Neutrophil (primary cell): ENCODE data around the gene ATRN.

Experiments used
- H3K27ac ChIP-seq: fragments of 200-600 bp; sonication (generic); 2 replicates; pipeline ENCODE4 v1.5.1; 2016; ENCODE audit warnings: mild to moderate bottlenecking, moderate library complexity
- H3K27me3 ChIP-seq: fragments of 200-600 bp; sonication (generic); 2 replicates; pipeline ENCODE4 v1.6.0; 2016; ENCODE audit warnings: mild to moderate bottlenecking
- H3K36me3 ChIP-seq: fragments of 200-600 bp; sonication (generic); 2 replicates; pipeline ENCODE4 v1.5.1; 2017
- H3K4me1 ChIP-seq, 2 experiments: fragments of 200-600 bp in 1 of 2; sonication (generic) in 1 of 2; 1 replicate in 1 of 2; 2 replicates in 1 of 2; pipeline versions ENCODE4 v1.5.1 to v1.6.1; 2013 to 2016; ENCODE audit warnings: low read depth in 1 of 2, low read length in 1 of 2, mild to moderate bottlenecking in 1 of 2, moderate library complexity in 1 of 2; ENCODE audit not compliant: control insufficient read depth in 1 of 2, insufficient read depth in 1 of 2
- H3K4me3 ChIP-seq, 2 experiments: fragments of 200-600 bp in 1 of 2; sonication (generic) in 1 of 2; 1 replicate in 1 of 2; 2 replicates in 1 of 2; pipeline ENCODE4 v1.5.1; 2013 to 2016; ENCODE audit warnings: low read depth in 1 of 2, low read length in 1 of 2, mild to moderate bottlenecking in 1 of 2, moderate library complexity in 1 of 2
- H3K9me3 ChIP-seq: fragments of 200-600 bp; sonication (generic); 2 replicates; pipeline ENCODE4 v1.5.1; 2016
- CTCF ChIP-seq: fragments of 200-600 bp; sonication (generic); IDR thresholded peaks from 2 replicates; pipeline ENCODE4 v1.5.1; 2016; ENCODE audit warnings: antibody characterized with exemption

ATRN gene

GRCh38 chr20:3485913-3486312, 15.1 kb downstream of the ATRN start:
- Histone ChIP-seq H3K4me1 (no peaks in the 10 kb centered on the region), H3K27ac (no peak overlapping the region), H3K9me3 (no peaks in the 10 kb centered on the region), H3K27me3 (no peaks in the 10 kb centered on the region), H3K4me3 (no peak overlapping the region), H3K36me3 (no peaks in the 10 kb centered on the region)
- no peak for TF ChIP-seq CTCF

GRCh38 chr20:3486850-3487249, 16.0 kb downstream of the ATRN start:
- Histone ChIP-seq H3K4me3 (no peak overlapping the region), H3K36me3 (no peaks in the 10 kb centered on the region), H3K4me1 (no peaks in the 10 kb centered on the region), H3K27ac (no peak overlapping the region), H3K27me3 (no peaks in the 10 kb centered on the region), H3K9me3 (no peaks in the 10 kb centered on the region)
- no peak for TF ChIP-seq CTCF

- H3K36me3 ChIP-seq = no peaks in the 10 kb centered on the region
- no peaks in the 10 kb centered on the region for H3K9me3 ChIP-seq
- H3K27me3 ChIP-seq = no peaks in the 10 kb centered on the region
- H3K4me1 ChIP-seq = no peaks in the 10 kb centered on the region
- H3K4me3 ChIP-seq = no peak overlapping the region
- no peak for TF ChIP-seq CTCF
- no peak overlapping the region for H3K27ac ChIP-seq
These were observed 21.9 kb downstream of the ATRN start for GRCh38 chr20:3492669-3493068.

GRCh38 chr20:3494218-3494617, 23.4 kb downstream of the ATRN start:
- TF ChIP-seq CTCF = no peak
- Histone ChIP-seq H3K4me1 (no peaks in the 10 kb centered on the region), H3K27ac (no peak overlapping the region), H3K9me3 (no peaks in the 10 kb centered on the region), H3K4me3 (no peak overlapping the region), H3K27me3 (no peaks in the 10 kb centered on the region), H3K36me3 (no peaks in the 10 kb centered on the region)

- Histone ChIP-seq H3K9me3 (no peaks in the 10 kb centered on the region), H3K27ac (no peak overlapping the region), H3K4me3 (no peak overlapping the region), H3K4me1 (no peaks in the 10 kb centered on the region), H3K27me3 (no peaks in the 10 kb centered on the region), H3K36me3 (no peaks in the 10 kb centered on the region)
- TF ChIP-seq CTCF = no peak
These were observed 32.1 kb downstream of the ATRN start for GRCh38 chr20:3502878-3503277.

- Histone ChIP-seq H3K27me3 (no peaks in the 10 kb centered on the region), H3K4me3 (no peak overlapping the region), H3K36me3 (no peaks in the 10 kb centered on the region), H3K27ac (no peak overlapping the region), H3K4me1 (peaks cover 0 to 5% of the 10 kb centered on the region in 2 experiments), H3K9me3 (no peaks in the 10 kb centered on the region)
- no peak for TF ChIP-seq CTCF
These were observed 34.3 kb downstream of the ATRN start for GRCh38 chr20:3505148-3505547.
